ENCODE results near the gene CTPS2.
A peak's percentile ranks its signal among the peaks of the same experiment; 100 is the strongest.
"Not testable (repeated sequence)": the region's sequence is repeated elsewhere in the genome, so short reads cannot be mapped to it uniquely, and the experiment has no call there.

CTPS2 gene

DNA sequence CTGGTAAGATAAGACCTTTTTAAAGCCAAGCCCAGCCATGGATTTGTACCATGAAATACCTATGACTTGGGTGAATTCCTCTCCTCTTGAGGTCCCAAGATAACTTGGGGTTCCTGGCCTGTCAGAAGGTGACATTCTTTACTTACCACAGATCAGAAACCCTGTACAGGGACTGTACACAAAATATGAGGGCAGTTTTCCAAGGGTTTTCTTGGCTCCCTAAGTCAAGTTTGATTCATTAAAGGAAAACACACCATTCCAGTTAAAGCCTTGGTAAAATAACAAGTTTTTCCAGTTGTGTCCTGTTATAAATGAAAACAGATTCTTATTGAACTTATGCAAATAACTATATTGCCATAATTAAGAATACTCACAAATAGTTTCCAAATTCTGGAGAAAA, 15.2 kb upstream of the CTPS2 start:
- in situ Hi-C loops (cut with HindIII; ENCODE audit: low sequenced_read_pairs): no loop called here
- no peak for DNase-seq (ENCODE audit: low read depth)
- TF ChIP-seq, protein P1, sequence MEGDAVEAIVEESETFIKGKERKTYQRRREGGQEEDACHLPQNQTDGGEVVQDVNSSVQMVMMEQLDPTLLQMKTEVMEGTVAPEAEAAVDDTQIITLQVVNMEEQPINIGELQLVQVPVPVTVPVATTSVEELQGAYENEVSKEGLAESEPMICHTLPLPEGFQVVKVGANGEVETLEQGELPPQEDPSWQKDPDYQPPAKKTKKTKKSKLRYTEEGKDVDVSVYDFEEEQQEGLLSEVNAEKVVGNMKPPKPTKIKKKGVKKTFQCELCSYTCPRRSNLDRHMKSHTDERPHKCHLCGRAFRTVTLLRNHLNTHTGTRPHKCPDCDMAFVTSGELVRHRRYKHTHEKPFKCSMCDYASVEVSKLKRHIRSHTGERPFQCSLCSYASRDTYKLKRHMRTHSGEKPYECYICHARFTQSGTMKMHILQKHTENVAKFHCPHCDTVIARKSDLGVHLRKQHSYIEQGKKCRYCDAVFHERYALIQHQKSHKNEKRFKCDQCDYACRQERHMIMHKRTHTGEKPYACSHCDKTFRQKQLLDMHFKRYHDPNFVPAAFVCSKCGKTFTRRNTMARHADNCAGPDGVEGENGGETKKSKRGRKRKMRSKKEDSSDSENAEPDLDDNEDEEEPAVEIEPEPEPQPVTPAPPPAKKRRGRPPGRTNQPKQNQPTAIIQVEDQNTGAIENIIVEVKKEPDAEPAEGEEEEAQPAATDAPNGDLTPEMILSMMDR (IDR thresholded peaks at IDR 0.05; ENCODE audit: low read depth, low read length, missing control alignments): no peak
- no peak overlapping the region for H3K4me3 ChIP-seq (ENCODE audit: low read depth, low read length)

DNA sequence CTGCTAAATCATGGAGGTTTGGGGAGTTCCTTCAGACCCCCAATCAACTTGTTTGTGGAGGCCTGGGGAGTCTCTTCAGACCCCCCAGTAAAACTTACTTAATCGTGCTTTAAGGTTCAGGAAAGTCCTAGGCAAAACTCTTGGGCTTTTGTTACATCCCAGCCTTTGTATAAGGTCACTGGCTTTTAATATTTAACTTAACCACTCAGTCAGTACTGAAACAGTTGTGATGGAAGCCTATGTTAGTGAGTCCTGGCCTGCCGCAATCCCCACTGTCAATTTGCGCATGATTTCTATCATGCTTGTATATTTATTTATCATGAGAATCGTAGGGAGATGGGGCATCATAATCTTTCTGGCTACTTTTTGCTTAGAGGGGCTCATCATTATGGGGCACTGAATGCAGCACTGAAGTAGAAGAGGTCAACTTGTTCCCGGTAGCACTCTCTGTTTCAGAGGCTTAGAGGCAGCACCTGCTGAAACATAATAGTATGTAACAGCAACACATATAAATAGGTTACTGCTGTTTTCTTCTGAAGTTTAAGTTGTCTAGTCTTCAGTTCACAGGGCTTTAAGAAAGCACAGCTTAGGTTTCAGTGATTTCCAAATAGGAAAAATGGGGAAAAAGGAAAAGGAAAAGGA, 14.0 kb upstream of the CTPS2 start:
- H3K4me3 ChIP-seq (ENCODE audit: low read depth, low read length); in situ Hi-C loops (cut with HindIII; ENCODE audit: low sequenced_read_pairs); DNase-seq (ENCODE audit: low read depth): not testable (repeated sequence)

DNA sequence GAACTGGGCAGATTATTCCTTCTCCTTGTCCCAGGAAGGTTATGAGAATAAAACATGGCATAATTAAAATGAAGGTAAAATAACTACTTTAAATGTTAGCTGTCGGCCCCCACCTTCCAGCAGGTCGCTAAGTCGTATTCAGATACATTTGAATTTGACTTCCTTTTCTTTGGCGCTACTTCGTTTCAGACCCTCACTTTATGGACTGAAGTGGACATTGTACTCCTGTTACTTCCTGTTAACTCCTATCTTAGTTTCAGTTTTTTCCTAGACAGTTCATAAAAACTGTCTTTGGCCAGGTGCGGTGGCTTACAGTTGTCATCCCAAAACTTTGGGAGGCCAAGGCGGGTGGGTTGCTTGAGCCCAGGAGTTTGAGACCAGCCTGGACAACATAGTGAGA, 12.6 kb upstream of the CTPS2 start:
- no peak overlapping the region for H3K4me3 ChIP-seq (ENCODE audit: low read depth, low read length)
- in situ Hi-C loops (cut with HindIII; ENCODE audit: low sequenced_read_pairs): no loop called here
- TF ChIP-seq, protein P1 (IDR thresholded peaks at IDR 0.05; ENCODE audit: low read depth, low read length, missing control alignments): no peak
- DNase-seq (ENCODE audit: low read depth): no peak

DNA sequence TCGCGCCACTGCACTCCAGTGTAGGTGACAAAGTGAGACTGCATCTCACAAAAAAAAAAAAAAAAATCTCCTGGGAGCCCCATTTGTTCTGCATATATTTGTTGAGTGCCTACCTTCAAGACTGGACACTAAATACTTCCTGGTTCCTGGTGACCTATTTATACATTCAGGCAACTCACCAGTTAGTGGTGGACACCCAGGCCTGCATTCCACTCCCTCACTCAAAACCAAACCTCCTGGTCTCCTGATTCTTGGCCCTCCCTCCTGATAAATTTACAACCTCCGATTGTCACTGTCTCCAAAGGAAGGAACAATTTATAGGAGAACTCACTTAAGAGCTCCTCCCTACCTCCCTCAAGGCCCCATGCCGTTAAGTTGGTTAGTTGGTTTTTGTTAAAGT, 10.0 kb upstream of the CTPS2 start:
- in situ Hi-C loops (cut with HindIII; ENCODE audit: low sequenced_read_pairs): no loop called here
- H3K4me3 ChIP-seq (ENCODE audit: low read depth, low read length): no peak overlapping the region
- no peak for DNase-seq (ENCODE audit: low read depth)
- TF ChIP-seq, protein P1 (IDR thresholded peaks at IDR 0.05; ENCODE audit: low read depth, low read length, missing control alignments): no peak

DNA sequence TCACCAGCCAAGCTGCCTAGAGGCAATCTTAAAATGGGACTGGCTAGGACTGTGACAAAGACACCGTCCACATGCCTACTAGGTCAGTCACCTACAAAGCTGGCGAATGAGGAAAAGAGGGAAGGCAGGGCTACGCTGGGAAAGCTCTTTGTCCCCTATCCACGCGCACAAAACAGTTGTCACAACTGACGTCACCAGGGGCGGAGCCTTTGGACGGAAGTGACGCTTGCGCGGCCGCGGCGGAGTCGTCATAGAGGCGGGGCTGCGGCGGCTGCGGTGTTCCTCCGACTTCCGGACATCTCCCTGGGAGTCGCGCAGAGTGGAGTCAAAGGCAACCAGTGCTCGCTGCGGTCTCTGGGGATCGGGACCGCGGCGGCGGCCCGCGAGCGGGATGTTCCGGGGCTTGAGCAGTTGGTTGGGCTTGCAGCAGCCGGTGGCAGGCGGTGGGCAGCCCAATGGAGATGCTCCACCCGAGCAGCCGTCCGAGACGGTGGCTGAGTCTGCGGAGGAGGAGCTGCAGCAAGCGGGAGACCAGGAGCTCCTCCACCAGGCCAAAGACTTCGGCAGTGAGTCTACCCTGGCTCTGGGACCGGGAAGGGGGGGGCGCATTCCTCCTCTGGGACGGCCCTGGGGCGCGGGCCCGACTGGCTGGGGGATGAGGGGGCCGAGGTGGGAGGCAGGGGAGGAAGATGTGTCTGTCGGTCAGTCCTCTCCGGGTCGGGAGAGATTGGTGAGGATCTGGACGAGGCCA, 7.0 kb upstream of the CTPS2 start, which contains the start of gene SYAP1:
Gene SYAP1 (plus strand): TSS at position 279 of the 751 bp plus-strand sequence. CDS start 113 bp downstream, at position 392.
- TF ChIP-seq, protein P1 (IDR thresholded peaks at IDR 0.05; ENCODE audit: low read depth, low read length, missing control alignments): no peak
- in situ Hi-C loops (cut with HindIII; ENCODE audit: low sequenced_read_pairs): no loop called here

DNA sequence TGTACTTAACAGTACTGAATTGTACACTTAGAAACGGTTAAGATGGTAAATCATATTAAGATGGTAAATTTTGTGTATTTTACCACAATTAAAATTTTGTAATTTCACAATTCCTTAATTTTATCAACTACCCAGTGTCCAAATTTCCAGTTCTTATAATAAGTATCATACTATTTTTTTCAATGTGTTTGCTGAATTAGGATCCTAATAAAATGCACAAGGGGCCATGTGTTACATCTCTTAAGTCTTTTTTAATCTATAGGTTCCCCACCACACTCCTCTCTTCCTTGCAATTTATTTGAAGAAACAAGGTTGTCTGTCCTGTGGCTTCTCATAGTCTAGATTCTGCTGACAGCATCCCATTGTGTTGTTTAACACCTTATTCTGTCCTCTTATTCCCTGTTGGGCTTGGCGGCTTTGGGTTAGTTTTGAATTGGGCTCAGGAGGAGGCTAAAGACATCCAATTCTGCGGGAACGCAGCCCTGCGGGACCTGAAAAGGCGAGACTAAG, 6.4 kb upstream of the CTPS2 start:
- peak overlapping the region; percentile 74 for H3K4me3 ChIP-seq (ENCODE audit: low read depth, low read length)
- TF ChIP-seq, protein P1 (IDR thresholded peaks at IDR 0.05; ENCODE audit: low read depth, low read length, missing control alignments): no peak
- DNase-seq (ENCODE audit: low read depth): no peak
- in situ Hi-C loops (cut with HindIII; ENCODE audit: low sequenced_read_pairs): no loop called here

More for the DNA sequence above, 7.0 kb upstream of the CTPS2 start, which contains the start of gene SYAP1:
- peak within 1 kb of the TSS; percentile 74 for H3K4me3 ChIP-seq (ENCODE audit: low read depth, low read length)
- DNase-seq (ENCODE audit: low read depth): peak; percentile 97

DNA sequence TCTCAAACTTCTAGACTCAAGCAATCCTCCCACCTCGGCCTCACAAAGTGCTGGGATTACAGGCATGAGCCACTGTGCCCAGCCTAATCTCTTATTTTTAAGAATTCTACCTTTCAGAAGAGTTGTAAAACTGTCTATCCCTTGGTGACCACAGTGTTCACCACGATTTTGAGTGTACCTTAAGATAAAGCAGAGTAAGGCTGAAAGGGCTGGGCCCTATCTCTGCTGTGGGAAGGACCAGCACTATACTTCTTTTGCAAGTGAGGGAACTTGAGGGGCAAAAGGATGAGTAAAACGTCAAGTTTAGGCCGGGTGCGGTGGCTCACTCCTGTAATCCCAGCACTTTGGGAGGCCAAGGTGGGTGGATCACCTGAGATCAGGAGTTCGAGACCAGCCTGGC, 4.0 kb upstream of the CTPS2 start:
- in situ Hi-C loops (cut with HindIII; ENCODE audit: low sequenced_read_pairs); DNase-seq (ENCODE audit: low read depth); H3K4me3 ChIP-seq (ENCODE audit: low read depth, low read length): not testable (repeated sequence)

DNA sequence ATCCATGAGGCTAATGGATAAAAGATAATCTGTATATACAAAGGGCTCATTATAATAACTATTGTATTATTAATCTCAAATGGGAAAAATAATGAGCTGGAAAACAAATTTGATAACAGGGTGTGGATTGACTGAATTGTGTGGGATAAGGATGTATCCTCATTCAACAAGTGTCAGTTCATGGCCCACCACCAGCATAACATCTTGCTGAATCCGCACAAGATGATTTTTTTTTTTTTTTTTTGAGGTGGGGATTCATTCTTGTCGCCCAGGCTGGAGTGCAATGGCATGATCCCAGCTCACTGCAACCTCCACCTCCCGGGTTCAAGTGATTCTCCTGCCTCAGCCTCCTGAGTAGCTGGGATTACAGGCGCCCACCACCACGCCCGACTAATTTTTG, 3.2 kb upstream of the CTPS2 start:
- in situ Hi-C loops (cut with HindIII; ENCODE audit: low sequenced_read_pairs); DNase-seq (ENCODE audit: low read depth); H3K4me3 ChIP-seq (ENCODE audit: low read depth, low read length): not testable (repeated sequence)
